Activated CD4-positive, alpha-beta T cell treated with anti-CD3 and anti-CD28 coated beads for 4 hours (primary cell): ENCODE results near the gene ZNF407.

ENCODE experiments used
- DNase-seq, 2 donors: peaks; one replicate each; pipeline ENCODE4 v3.0.0-alpha.2; 2020

The ZNF407 gene

GRCh38 chr18:74897971-74898657 is 300.4 kb downstream of the ZNF407 start:
- DNase-seq, result no peak

GRCh38 chr18:74898965-74899364 is 301.3 kb downstream of the ZNF407 start:
- no peak for DNase-seq

GRCh38 chr18:74899554-74899953 is 301.9 kb downstream of the ZNF407 start:
- DNase-seq, result no peak

GRCh38 chr18:74901362-74902146 is 303.9 kb downstream of the ZNF407 start:
- no peak for DNase-seq

- DNase-seq, result no peak
Measured at GRCh38 chr18:74902147-74902455, 304.4 kb downstream of the ZNF407 start.

GRCh38 chr18:74905247-74905646 is 307.6 kb downstream of the ZNF407 start:
- DNase-seq, result no peak

GRCh38 chr18:74906184-74906583 is 308.5 kb downstream of the ZNF407 start:
- no peak for DNase-seq

GRCh38 chr18:74914052-74914591 is 316.5 kb downstream of the ZNF407 start:
- DNase-seq, result no peak

GRCh38 chr18:74914648-74915047 is 317.0 kb downstream of the ZNF407 start:
- no peak for DNase-seq

- no peak for DNase-seq
Measured at GRCh38 chr18:74916773-74917393, 319.2 kb downstream of the ZNF407 start.

GRCh38 chr18:74918276-74918790 is 320.7 kb downstream of the ZNF407 start:
- no peak for DNase-seq

- DNase-seq, result no peak
Measured at GRCh38 chr18:74921057-74921820, 323.6 kb downstream of the ZNF407 start.

GRCh38 chr18:74926051-74926450 is 328.4 kb downstream of the ZNF407 start:
- DNase-seq, result no peak

- DNase-seq, result no peak
Measured at GRCh38 chr18:74928194-74928968, 330.7 kb downstream of the ZNF407 start.

GRCh38 chr18:74929110-74929509 is 331.4 kb downstream of the ZNF407 start:
- DNase-seq, result no peak

GRCh38 chr18:74930616-74931015 is 332.9 kb downstream of the ZNF407 start:
- DNase-seq, result no peak

GRCh38 chr18:74933930-74934329 is 336.3 kb downstream of the ZNF407 start:
- DNase-seq, result no peak

GRCh38 chr18:74935434-74935833 is 337.8 kb downstream of the ZNF407 start:
- DNase-seq, result no peak

- DNase-seq, result no peak
Measured at GRCh38 chr18:74936343-74936742, 338.7 kb downstream of the ZNF407 start.

GRCh38 chr18:74937291-74937690 is 339.6 kb downstream of the ZNF407 start:
- DNase-seq, result no peak

- DNase-seq, result no peak
Measured at GRCh38 chr18:74940856-74941255, 343.2 kb downstream of the ZNF407 start.

- no peak for DNase-seq
Measured at GRCh38 chr18:74942319-74942910, 344.7 kb downstream of the ZNF407 start.
